Tibial nerve (tissue), 4 donors: ENCODE measurements around the gene CPT1B. TPM values are rescaled to one million over a fixed set of nuclear protein-coding genes. Genes with fewer than 3 reads are reported as not detected.
"Not testable (repeated sequence)": the region's sequence is repeated elsewhere in the genome, so short reads cannot be mapped to it uniquely, and the experiment has no call there.

ENCODE experiments used
- DNase-seq, 2 donors: peaks; one replicate each; pipeline ENCODE4 v3.0.0-alpha.2; 2019; ENCODE audit warnings: low spot score in 2 of 2
- H3K27ac ChIP-seq, 4 donors: fragments of 200-600 bp; sonication (generic) in 3 of 4; one replicate each; pipeline ENCODE4 v1.5.1; 2017 to 2019; ENCODE audit warnings: mild to moderate bottlenecking in 1 of 4
- H3K27me3 ChIP-seq, 2 donors: fragments of 200-600 bp; sonication (generic) in 1 of 2; one replicate each; pipeline versions ENCODE4 v1.5.1 to v1.6.0; 2017 to 2019
- H3K36me3 ChIP-seq, 3 donors: fragments of 200-600 bp; sonication (generic); one replicate each; pipeline ENCODE4 v1.5.1; 2018 to 2019
- H3K4me1 ChIP-seq, 4 donors: fragments of 200-600 bp; sonication (generic) in 3 of 4; one replicate each; pipeline ENCODE4 v1.5.1; 2017 to 2019
- H3K4me3 ChIP-seq, 4 donors: fragments of 200-600 bp; sonication (generic) in 3 of 4; one replicate each; pipeline ENCODE4 v1.5.1; 2017 to 2019; ENCODE audit warnings: mild to moderate bottlenecking in 1 of 4, moderate library complexity in 1 of 4
- H3K9me3 ChIP-seq, 4 donors: fragments of 200-600 bp; sonication (generic) in 3 of 4; one replicate each; pipeline ENCODE4 v1.5.1; 2017 to 2019
- CTCF ChIP-seq, 5 experiments: fragments of 200-600 bp in 3 of 5; fragments of 450-650 bp in 2 of 5; sonication (generic) in 3 of 5; IDR thresholded peaks; one replicate each; pipeline ENCODE4 v1.5.1; 2016 to 2019; ENCODE audit warnings: antibody characterized with exemption in 5 of 5, mild to moderate bottlenecking in 3 of 5, moderate library complexity in 2 of 5
- EP300 ChIP-seq, 2 donors: sonication (generic); formaldehyde crosslinking; IDR thresholded peaks; one replicate each; pipeline ENCODE4 v1.6.1; 2017; ENCODE audit warnings: antibody characterized with exemption in 2 of 2, mild to moderate bottlenecking in 1 of 2
- POLR2A ChIP-seq, 2 donors: fragments of 450-650 bp; IDR thresholded peaks; one replicate each; pipeline ENCODE4 v1.6.1; 2017; ENCODE audit warnings: antibody characterized with exemption in 2 of 2, mild to moderate bottlenecking in 2 of 2, moderate library complexity in 2 of 2
- WGBS, 2 donors: methylation state at CpG; one replicate each; pipeline ENCODE4 v1.1.5; 2018; 5-methylcytosine and 5-hydroxymethylcytosine counted together
- total RNA-seq, 4 donors: library from RNA; depleted of rRNA; stranded (reverse); fragments of >200 nt; gene quantifications; one replicate each; pipeline ENCODE4 v1.1.0, GENCODE V29; 2016

Gene CPT1B
- total RNA-seq, 4 donors from 2014 or later: 7.2 to 22.6 (median 15.1) TPM

GRCh38 chr22:50521710-50522109, 56.5 kb downstream of the CPT1B start:
- no peak for TF ChIP-seq CTCF (IDR thresholded peaks at IDR 0.05)
- no peak for TF ChIP-seq POLR2A (IDR thresholded peaks at IDR 0.05)
- no peak for TF ChIP-seq EP300 (IDR thresholded peaks at IDR 0.05)
- no peak for DNase-seq
- Histone ChIP-seq H3K27ac (no peak overlapping the region), H3K4me3 (no peak overlapping the region), H3K4me1 (peaks cover 0 to 23% (median 15%) of the 10 kb centered on the region in 4 donors), H3K27me3 (no peaks in the 10 kb centered on the region), H3K36me3 (peaks cover 0 to 75% (median 49%) of the 10 kb centered on the region in 3 donors), H3K9me3 (no peaks in the 10 kb centered on the region)
- whole genome bisulfite sequencing, 2 donors: 97% methylated on average over 9 to 10 of the region's 10 CpGs

GRCh38 chr22:50520826-50521453, 57.3 kb downstream of the CPT1B start:
- Histone ChIP-seq H3K9me3 (no peaks in the 10 kb centered on the region), H3K36me3 (peaks cover 0 to 82% (median 54%) of the 10 kb centered on the region in 3 donors), H3K4me3 (no peak overlapping the region), H3K27ac (no peak overlapping the region), H3K27me3 (no peaks in the 10 kb centered on the region), H3K4me1 (peaks cover 0 to 16% (median 10%) of the 10 kb centered on the region in 4 donors)
- WGBS, 2 donors: 90 to 95% methylated on average over 13 of the region's 13 CpGs
- no peak for TF ChIP-seq POLR2A (IDR thresholded peaks at IDR 0.05)
- TF ChIP-seq EP300 (IDR thresholded peaks at IDR 0.05): no peak
- no peak for TF ChIP-seq CTCF (IDR thresholded peaks at IDR 0.05)
- no peak for DNase-seq

- not testable (repeated sequence) for H3K9me3 ChIP-seq, H3K4me3 ChIP-seq, H3K27ac ChIP-seq, H3K27me3 ChIP-seq, DNase-seq
- Histone ChIP-seq H3K36me3 (peaks cover 0 to 87% (median 54%) of the 10 kb centered on the region in 3 donors), H3K4me1 (peaks cover 0 to 16% (median 10%) of the 10 kb centered on the region in 4 donors)
- WGBS, 2 donors: 98 to 100% methylated on average over 8 of the region's 8 CpGs
Observed at GRCh38 chr22:50520184-50520583, 58.0 kb downstream of the CPT1B start.

GRCh38 chr22:50519151-50519550, 59.1 kb downstream of the CPT1B start:
- TF ChIP-seq POLR2A (IDR thresholded peaks at IDR 0.05) (no peak), EP300 (IDR thresholded peaks at IDR 0.05) (no peak), CTCF (IDR thresholded peaks at IDR 0.05) (no peak)
- Histone ChIP-seq H3K27ac (no peak overlapping the region), H3K4me3 (no peak overlapping the region), H3K36me3 (peaks cover 0 to 95% (median 54%) of the 10 kb centered on the region in 3 donors), H3K27me3 (no peaks in the 10 kb centered on the region), H3K9me3 (no peaks in the 10 kb centered on the region), H3K4me1 (peaks cover 0 to 6% (median 4%) of the 10 kb centered on the region in 4 donors)
- DNase-seq: no peak
- 89 to 95% methylated on average over 4 to 8 of the region's 8 CpGs for WGBS, 2 donors

Other genes starting within 250 kb of the CPT1B start
- 100 to 1,000 TPM in 1 of 4 donors, 10 to 100 TPM in 3; 55.9 to 112 (median 76.7) TPM for gene PPP6R2, start 235.1 kb downstream of the CPT1B start, total RNA-seq
- gene SBF1, start 103.4 kb downstream of the CPT1B start, total RNA-seq: 10 to 100 TPM; 48.5 to 77.7 (median 68.3) TPM
- not detected for gene ADM2, start 96.9 kb downstream of the CPT1B start, total RNA-seq
- gene MIOX, start 91.6 kb downstream of the CPT1B start, total RNA-seq: not detected
- gene LMF2, start 70.7 kb downstream of the CPT1B start, total RNA-seq: 10 to 100 TPM; 53.7 to 85.2 (median 58.1) TPM
- 10 to 100 TPM; 43.9 to 57.3 (median 45.0) TPM for gene NCAPH2, start 70.2 kb downstream of the CPT1B start, total RNA-seq
- 1 to 10 TPM in 3 of 4 donors, not detected in 1; 2.5 to 3.9 (median 3.3) TPM for gene SCO2, start 52.8 kb downstream of the CPT1B start, total RNA-seq
- 100 to 1,000 TPM in 1 of 4 donors, 10 to 100 TPM in 3; 33.1 to 239 (median 60.3) TPM for gene TYMP, start 48.4 kb downstream of the CPT1B start, total RNA-seq
- under 1 TPM in 1 of 4 donors, not detected in 3; 0.90 TPM for gene KLHDC7B, start 32.5 kb downstream of the CPT1B start, total RNA-seq
- not detected for gene SYCE3, start 15.5 kb downstream of the CPT1B start, total RNA-seq
- 10 to 100 TPM; 55.9 to 95.4 (median 74.4) TPM for gene CHKB, start 4.4 kb upstream of the CPT1B start, total RNA-seq
- gene MAPK8IP2, start 22.4 kb upstream of the CPT1B start, total RNA-seq: 1 to 10 TPM; 3.0 to 6.1 (median 4.8) TPM
- gene ARSA, start 49.7 kb upstream of the CPT1B start, total RNA-seq: 10 to 100 TPM; 33.2 to 51.5 (median 48.0) TPM
- 10 to 100 TPM; 10.3 to 29.4 (median 20.5) TPM for gene SHANK3, start 94.4 kb upstream of the CPT1B start, total RNA-seq
- 1 to 10 TPM in 2 of 4 donors, not detected in 2; 2.2 to 4.8 TPM for gene ACR, start 159.8 kb upstream of the CPT1B start, total RNA-seq
- gene RABL2B, start 205.2 kb upstream of the CPT1B start, total RNA-seq: 10 to 100 TPM; 14.5 to 35.7 (median 20.5) TPM